Gastroesophageal sphincter (tissue), 4 donors: ENCODE results near the gene XIRP2. TPM values are rescaled to one million over a fixed set of nuclear protein-coding genes. Genes with fewer than 3 reads are reported as not detected.

ENCODE experiments used
- ATAC-seq: fragments of 150-250 bp; one replicate; pipeline ENCODE4 v1.9.1; 2016; ENCODE audit warnings: mild to moderate bottlenecking, moderate library complexity
- H3K27ac ChIP-seq, 4 donors: fragments of 200-600 bp; sonication (generic) in 3 of 4; 1 replicate in 3 of 4; 2 replicates in 1 of 4; pipeline ENCODE4 v1.5.1; 2016 to 2019
- H3K27me3 ChIP-seq: fragments of 200-600 bp; sonication (generic); one replicate; pipeline ENCODE4 v1.5.1; 2019
- H3K36me3 ChIP-seq, 2 donors: fragments of 200-600 bp; sonication (generic); one replicate each; pipeline ENCODE4 v1.5.1; 2019; ENCODE audit warnings: control low read depth in 1 of 2
- H3K4me1 ChIP-seq, 3 donors: fragments of 200-600 bp; sonication (generic); 1 replicate in 2 of 3; 2 replicates in 1 of 3; pipeline ENCODE4 v1.5.1; 2016 to 2019; ENCODE audit warnings: control low read depth in 2 of 3
- H3K4me3 ChIP-seq, 2 donors: fragments of 200-600 bp; sonication (generic); one replicate each; pipeline ENCODE4 v1.5.1; 2019; ENCODE audit warnings: mild to moderate bottlenecking in 1 of 2, moderate library complexity in 1 of 2
- H3K9me3 ChIP-seq, 3 donors: fragments of 200-600 bp; sonication (generic); one replicate each; pipeline ENCODE4 v1.5.1; 2017 to 2019; ENCODE audit warnings: control low read depth in 2 of 3
- EP300 ChIP-seq: sonication (generic); formaldehyde crosslinking; IDR thresholded peaks from one replicate; pipeline ENCODE4 v1.6.1; 2017; ENCODE audit warnings: antibody characterized with exemption, mild to moderate bottlenecking
- POLR2A ChIP-seq, 2 donors: fragments of 450-650 bp; IDR thresholded peaks; one replicate each; pipeline ENCODE4 v1.6.1; 2017; ENCODE audit warnings: antibody characterized with exemption in 2 of 2, mild to moderate bottlenecking in 2 of 2, moderate library complexity in 1 of 2
- POLR2AphosphoS5 ChIP-seq: sonication (generic); formaldehyde crosslinking; IDR thresholded peaks from one replicate; pipeline ENCODE4 v1.6.1; 2017; ENCODE audit warnings: antibody characterized with exemption
- WGBS, 2 donors: methylation state at CpG; one replicate each; pipeline ENCODE4 v1.1.5; 2018; ENCODE audit warnings: low coverage in 1 of 2; 5-methylcytosine and 5-hydroxymethylcytosine counted together
- total RNA-seq, 4 donors: library from RNA; depleted of rRNA; stranded (reverse); fragments of >200 nt; gene quantifications; one replicate each; pipeline ENCODE4 v1.1.0, GENCODE V29; 2016
- TF ChIP-seq, protein P1 (sequence below), 4 experiments: fragments of 200-600 bp in 2 of 4; fragments of 450-650 bp in 2 of 4; sonication (generic) in 1 of 4; IDR thresholded peaks; one replicate each; pipeline ENCODE4 v1.5.1; 2017 to 2019; ENCODE audit warnings: antibody characterized with exemption in 4 of 4, mild to moderate bottlenecking in 2 of 4, moderate library complexity in 2 of 4

The XIRP2 gene
- total RNA-seq, 4 donors from 2014 or later, result 0.19 TPM; not detected in 3

DNA sequence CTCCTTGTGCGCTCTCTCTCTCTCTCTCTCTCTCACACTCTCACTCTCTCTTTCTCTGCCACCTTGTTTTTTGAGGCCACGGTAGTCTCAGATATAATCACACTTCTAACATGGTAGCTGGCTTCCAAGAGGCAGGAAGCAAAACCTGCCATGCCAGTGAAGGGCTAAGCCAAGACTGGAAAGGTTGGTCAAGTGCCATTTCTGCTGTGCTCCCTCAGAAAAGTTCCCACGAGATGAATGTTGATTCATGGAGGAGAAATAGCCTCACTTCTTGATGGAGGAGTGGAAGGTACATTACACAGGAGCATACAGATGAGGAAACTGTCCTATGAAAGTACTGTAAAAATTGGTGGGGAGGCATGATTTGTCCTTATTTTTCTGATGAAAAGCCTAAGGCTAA, 237.9 kb downstream of the XIRP2 start:
- 67 to 83% methylated on average over 1 to 3 of the region's 3 CpGs for WGBS, 2 donors

DNA sequence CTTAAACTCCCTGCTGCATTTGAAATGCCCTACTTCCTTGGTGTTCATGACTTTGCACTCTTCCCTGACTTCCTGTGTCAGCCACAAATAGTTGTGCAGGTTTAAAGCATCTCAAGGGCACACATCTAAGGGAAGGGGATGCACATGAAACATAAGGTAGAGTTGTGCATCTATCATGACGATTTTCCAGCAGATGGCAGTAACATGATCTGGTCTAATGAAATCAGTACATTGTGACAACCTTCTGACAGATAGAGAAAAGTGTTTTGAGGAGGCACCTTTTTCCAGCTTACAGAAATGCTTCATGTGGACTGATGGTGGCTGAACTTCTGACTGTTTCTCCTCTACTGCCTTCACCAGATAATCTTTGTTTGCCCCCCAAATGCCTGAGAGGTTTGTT, 238.9 kb downstream of the XIRP2 start:
- no peak for TF ChIP-seq POLR2A (IDR thresholded peaks at IDR 0.05)
- TF ChIP-seq, protein P1, sequence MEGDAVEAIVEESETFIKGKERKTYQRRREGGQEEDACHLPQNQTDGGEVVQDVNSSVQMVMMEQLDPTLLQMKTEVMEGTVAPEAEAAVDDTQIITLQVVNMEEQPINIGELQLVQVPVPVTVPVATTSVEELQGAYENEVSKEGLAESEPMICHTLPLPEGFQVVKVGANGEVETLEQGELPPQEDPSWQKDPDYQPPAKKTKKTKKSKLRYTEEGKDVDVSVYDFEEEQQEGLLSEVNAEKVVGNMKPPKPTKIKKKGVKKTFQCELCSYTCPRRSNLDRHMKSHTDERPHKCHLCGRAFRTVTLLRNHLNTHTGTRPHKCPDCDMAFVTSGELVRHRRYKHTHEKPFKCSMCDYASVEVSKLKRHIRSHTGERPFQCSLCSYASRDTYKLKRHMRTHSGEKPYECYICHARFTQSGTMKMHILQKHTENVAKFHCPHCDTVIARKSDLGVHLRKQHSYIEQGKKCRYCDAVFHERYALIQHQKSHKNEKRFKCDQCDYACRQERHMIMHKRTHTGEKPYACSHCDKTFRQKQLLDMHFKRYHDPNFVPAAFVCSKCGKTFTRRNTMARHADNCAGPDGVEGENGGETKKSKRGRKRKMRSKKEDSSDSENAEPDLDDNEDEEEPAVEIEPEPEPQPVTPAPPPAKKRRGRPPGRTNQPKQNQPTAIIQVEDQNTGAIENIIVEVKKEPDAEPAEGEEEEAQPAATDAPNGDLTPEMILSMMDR (IDR thresholded peaks at IDR 0.05), result peak in 1 of 4 experiments; percentile 14
- 8 to 14% methylated on average over 1 of the region's 1 CpG for WGBS, 2 donors
- Histone ChIP-seq H3K9me3 (no peaks in the 10 kb centered on the region), H3K4me3 (no peak overlapping the region), H3K27me3 (no peaks in the 10 kb centered on the region), H3K27ac (no peak overlapping the region), H3K36me3 (no peaks in the 10 kb centered on the region), H3K4me1 (no peaks in the 10 kb centered on the region)
- no peak for ATAC-seq

More for the DNA sequence above, 237.9 kb downstream of the XIRP2 start:
- Histone ChIP-seq H3K36me3 (no peaks in the 10 kb centered on the region), H3K9me3 (no peaks in the 10 kb centered on the region), H3K27ac (no peak overlapping the region), H3K27me3 (no peaks in the 10 kb centered on the region), H3K4me1 (no peaks in the 10 kb centered on the region), H3K4me3 (no peak overlapping the region)
- no peak for ATAC-seq
- TF ChIP-seq EP300 (no peak), POLR2A (IDR thresholded peaks at IDR 0.05) (no peak), POLR2AphosphoS5 (no peak)
- TF ChIP-seq, protein P1 (IDR thresholded peaks at IDR 0.05), result no peak

DNA sequence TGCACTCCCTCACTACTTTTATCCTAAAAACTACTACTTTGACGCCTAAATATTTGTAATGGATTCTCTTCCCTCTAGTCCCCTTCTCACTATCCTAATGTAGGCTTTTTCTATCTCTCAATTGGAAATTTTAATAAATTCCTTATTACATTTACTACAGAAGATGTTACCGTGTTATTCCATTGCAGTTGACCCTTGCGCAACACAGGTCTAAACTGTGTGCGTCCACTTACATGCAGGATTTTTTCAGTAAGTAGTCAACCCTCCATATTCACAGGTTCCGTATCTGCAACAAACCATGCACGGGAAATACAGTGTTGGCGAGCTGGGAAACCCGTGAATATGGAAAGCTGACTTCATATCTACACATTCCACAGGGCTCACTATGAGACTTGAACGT, 239.8 kb downstream of the XIRP2 start:
- Histone ChIP-seq H3K27me3 (no peaks in the 10 kb centered on the region), H3K27ac (no peak overlapping the region), H3K4me1 (no peaks in the 10 kb centered on the region), H3K4me3 (no peak overlapping the region), H3K36me3 (no peaks in the 10 kb centered on the region), H3K9me3 (no peaks in the 10 kb centered on the region)
- no peak for ATAC-seq
- TF ChIP-seq EP300 (no peak), POLR2A (IDR thresholded peaks at IDR 0.05) (no peak), POLR2AphosphoS5 (no peak)
- TF ChIP-seq, protein P1 (IDR thresholded peaks at IDR 0.05), result no peak
- WGBS, 2 donors, result 91 to 97% methylated on average over 8 to 9 of the region's 9 CpGs

DNA sequence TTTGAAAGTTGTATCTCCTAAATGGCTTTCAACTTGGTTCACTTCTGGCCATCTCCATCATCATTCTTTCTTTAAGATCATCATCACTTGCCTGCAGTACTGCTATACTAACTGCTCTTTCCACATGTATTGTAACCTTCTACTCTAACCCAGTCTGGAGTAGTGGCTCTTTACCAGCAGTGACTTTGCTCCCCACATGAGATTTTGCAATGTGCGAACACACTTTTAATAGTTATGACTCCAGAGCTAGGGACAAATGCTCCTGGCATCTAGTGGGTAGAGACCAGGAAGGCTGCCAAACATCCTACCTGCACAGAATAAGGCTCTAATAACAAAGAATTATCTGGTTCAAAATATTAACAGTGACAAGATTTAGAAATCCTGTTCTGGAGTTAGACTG, 243.8 kb downstream of the XIRP2 start:
- no peaks in the 10 kb centered on the region for H3K4me1 ChIP-seq
- no peaks in the 10 kb centered on the region for H3K27me3 ChIP-seq
- TF ChIP-seq, protein P1 (IDR thresholded peaks at IDR 0.05), result no peak
- TF ChIP-seq EP300, result no peak
- no peak for TF ChIP-seq POLR2AphosphoS5
- TF ChIP-seq POLR2A (IDR thresholded peaks at IDR 0.05), result no peak
- no peak overlapping the region for H3K27ac ChIP-seq
- no peaks in the 10 kb centered on the region for H3K36me3 ChIP-seq
- no peak overlapping the region for H3K4me3 ChIP-seq
- 100% methylated on average over 1 of the region's 1 CpG; no CpG with 5 or more reads in 1 of the 2 donors for WGBS, 2 donors
- no peaks in the 10 kb centered on the region for H3K9me3 ChIP-seq
- ATAC-seq, result no peak

DNA sequence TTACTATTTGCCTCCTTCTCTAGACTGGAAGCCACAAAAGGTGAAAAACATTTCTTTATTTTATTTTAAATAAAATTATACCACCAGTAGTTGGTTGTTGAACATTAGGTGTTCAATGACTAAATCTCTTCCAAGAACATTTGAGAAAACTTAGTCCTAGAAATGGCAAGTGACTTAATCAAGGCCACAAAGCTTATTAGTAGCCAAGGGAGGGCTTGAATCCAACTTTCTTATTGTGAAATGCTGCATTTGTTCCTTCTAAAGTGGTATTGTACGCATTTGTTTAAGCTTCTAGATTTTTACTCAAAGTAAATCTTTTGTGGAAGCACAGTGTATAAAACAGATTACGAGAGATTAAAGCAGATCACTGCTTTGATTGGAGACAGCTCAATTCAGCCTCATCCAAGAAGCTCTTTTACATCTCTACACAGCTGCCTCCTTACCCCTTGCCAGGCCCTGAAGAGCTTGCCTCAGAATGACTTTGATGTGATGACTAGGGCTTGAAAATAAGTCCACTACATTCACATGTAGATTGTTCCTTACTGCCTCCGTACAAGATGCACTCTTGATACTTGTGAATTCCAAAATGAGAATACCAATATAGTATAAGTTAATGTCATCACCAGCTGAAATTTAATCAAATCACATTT, 244.8 kb downstream of the XIRP2 start:
- H3K27me3 ChIP-seq, result no peaks in the 10 kb centered on the region
- no peaks in the 10 kb centered on the region for H3K4me1 ChIP-seq
- H3K27ac ChIP-seq, result no peak overlapping the region
- H3K4me3 ChIP-seq, result no peak overlapping the region
- no peak for ATAC-seq
- TF ChIP-seq, protein P1 (IDR thresholded peaks at IDR 0.05), result no peak
- no peak for TF ChIP-seq POLR2AphosphoS5
- TF ChIP-seq EP300, result no peak
- no peaks in the 10 kb centered on the region for H3K9me3 ChIP-seq
- no peaks in the 10 kb centered on the region for H3K36me3 ChIP-seq
- WGBS, 2 donors, result 68 to 78% methylated on average over 3 of the region's 3 CpGs
